MG63 (cell line): Measurements from ENCODE around the gene TOP2A. TPM values are rescaled to one million over a fixed set of nuclear protein-coding genes. Genes with fewer than 3 reads are reported as not detected.

ENCODE experiments used
- DNase-seq: peaks from one replicate; pipeline ENCODE4 v3.0.0-alpha.2; 2020
- H3K27me3 ChIP-seq: fragments of 250-450 bp; sonication (Bioruptor Pico); 2 replicates; pipeline ENCODE4 v1.5.1; 2020; ENCODE audit warnings: mild to moderate bottlenecking, moderate library complexity
- H3K36me3 ChIP-seq: fragments of 250-450 bp; sonication (Bioruptor Pico); 2 replicates; pipeline ENCODE4 v1.5.1; 2020; ENCODE audit warnings: mild to moderate bottlenecking, moderate library complexity
- H3K4me3 ChIP-seq: fragments of 250-450 bp; sonication (Bioruptor Pico); 2 replicates; pipeline ENCODE4 v1.5.1; 2020; ENCODE audit warnings: mild to moderate bottlenecking, moderate library complexity
- H3K9me3 ChIP-seq: fragments of 250-450 bp; sonication (Bioruptor Pico); 2 replicates; pipeline ENCODE4 v1.5.1; 2020; ENCODE audit warnings: mild to moderate bottlenecking, moderate library complexity
- total RNA-seq: library from RNA; depleted of rRNA; stranded (reverse); fragments of >200 nt; shearing (Covaris generic); gene quantifications from 2 replicates; pipeline ENCODE4 v1.2.3, GENCODE V29; 2014; ENCODE audit warnings: low replicate concordance

Gene TOP2A
- total RNA-seq, 1 experiment from 2014 or later: 138 TPM

DNA sequence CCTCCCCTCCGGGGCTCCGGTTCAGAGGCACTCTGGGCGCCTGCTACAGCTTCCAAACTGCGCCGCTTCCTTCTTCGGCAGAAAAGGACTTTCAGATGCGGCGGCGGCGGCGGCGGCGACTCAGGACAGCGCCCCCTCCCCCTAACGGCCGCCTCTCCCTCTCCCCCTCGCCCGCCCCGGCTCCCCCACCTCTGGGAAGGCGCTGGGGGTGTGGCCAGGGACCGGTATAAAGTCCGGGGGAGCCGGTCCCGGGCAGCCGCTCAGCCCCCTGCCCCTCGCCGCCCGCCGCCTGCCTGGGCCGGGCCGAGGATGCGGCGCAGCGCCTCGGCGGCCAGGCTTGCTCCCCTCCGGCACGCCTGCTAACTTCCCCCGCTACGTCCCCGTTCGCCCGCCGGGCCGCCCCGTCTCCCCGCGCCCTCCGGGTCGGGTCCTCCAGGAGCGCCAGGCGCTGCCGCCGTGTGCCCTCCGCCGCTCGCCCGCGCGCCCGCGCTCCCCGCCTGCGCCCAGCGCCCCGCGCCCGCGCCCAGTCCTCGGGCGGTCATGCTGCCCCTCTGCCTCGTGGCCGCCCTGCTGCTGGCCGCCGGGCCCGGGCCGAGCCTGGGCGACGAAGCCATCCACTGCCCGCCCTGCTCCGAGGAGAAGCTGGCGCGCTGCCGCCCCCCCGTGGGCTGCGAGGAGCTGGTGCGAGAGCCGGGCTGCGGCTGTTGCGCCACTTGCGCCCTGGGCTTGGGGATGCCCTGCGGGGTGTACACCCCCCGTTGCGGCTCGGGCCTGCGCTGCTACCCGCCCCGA is 25.7 kb upstream of the TOP2A start, which contains the start of gene IGFBP4:
Gene IGFBP4, plus strand, starts transcription at position 255 of the 792 bp plus-strand sequence. Its CDS starts 286 bp downstream, at position 541.
- Histone ChIP-seq H3K27me3 (no peaks in the 10 kb centered on the region), H3K9me3 (no peaks in the 10 kb centered on the region), H3K4me3 (peak within 1 kb of the TSS; percentile 34), H3K36me3 (no peaks in the 10 kb centered on the region)
- DNase-seq: peak; percentile 72

DNA sequence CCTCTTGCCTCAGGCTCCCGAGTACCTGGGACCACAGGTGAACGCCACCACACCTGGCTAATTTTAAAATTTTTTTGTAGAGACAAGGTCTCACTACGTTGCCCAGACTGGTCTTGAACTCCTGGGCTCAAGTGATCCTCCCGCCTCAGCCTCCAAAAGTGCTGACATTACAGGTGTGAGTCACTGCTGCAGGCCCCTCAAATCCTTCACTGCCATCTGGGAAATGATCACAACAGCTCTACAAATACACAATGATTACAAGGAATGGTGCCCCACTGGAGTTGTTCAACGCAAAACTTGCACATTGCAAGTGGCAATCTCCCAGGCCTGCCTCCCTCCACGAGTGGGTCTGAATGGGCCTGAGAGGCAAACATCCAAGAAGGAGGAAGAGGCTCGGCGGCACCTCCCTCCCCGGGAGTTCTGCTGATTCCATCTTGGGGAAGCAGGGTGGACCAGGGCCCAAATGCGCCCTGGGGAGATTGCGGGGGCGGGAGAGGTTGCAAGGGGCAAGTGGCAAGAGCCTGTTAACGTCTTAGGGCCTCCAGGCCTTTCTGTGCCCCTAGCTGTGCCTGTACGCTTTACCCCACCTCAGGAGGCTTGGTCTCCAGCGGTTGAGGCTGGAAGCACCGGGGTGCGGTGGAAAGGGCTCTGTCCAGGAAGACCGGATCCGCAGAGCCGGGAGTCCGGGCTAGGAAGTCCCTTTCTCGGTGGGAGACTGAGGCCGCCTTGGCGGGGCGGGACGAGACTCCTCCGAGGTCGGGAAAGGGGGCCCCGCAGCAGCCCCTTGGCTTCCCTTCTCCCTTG is 24.9 kb upstream of the TOP2A start:
- Histone ChIP-seq H3K4me3 (peak overlapping the region; percentile 34), H3K9me3 (no peaks in the 10 kb centered on the region), H3K36me3 (no peaks in the 10 kb centered on the region), H3K27me3 (no peaks in the 10 kb centered on the region)
- no peak for DNase-seq

DNA sequence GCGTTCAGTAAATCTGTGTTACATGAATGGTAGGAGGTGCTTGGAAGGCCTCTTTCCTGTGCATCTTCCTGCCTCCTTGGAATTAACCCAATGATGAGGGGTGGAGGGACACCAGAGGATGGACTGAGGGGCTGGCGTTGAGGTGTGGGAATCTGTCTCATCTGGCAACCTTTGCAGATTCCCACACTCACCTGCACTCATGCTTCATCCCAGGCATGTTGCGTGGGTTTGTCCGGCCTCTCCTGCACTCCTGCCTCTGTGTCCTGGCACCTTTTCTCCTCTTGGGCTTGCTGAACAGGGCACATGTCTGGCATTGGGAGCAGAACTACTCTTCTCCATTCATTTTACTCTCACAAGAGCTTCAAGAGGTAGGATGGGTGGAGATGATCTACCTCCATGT is 22.5 kb upstream of the TOP2A start:
- DNase-seq: no peak
- no peaks in the 10 kb centered on the region for H3K36me3 ChIP-seq
- no peaks in the 10 kb centered on the region for H3K27me3 ChIP-seq
- H3K4me3 ChIP-seq: no peak overlapping the region
- H3K9me3 ChIP-seq: no peaks in the 10 kb centered on the region

DNA sequence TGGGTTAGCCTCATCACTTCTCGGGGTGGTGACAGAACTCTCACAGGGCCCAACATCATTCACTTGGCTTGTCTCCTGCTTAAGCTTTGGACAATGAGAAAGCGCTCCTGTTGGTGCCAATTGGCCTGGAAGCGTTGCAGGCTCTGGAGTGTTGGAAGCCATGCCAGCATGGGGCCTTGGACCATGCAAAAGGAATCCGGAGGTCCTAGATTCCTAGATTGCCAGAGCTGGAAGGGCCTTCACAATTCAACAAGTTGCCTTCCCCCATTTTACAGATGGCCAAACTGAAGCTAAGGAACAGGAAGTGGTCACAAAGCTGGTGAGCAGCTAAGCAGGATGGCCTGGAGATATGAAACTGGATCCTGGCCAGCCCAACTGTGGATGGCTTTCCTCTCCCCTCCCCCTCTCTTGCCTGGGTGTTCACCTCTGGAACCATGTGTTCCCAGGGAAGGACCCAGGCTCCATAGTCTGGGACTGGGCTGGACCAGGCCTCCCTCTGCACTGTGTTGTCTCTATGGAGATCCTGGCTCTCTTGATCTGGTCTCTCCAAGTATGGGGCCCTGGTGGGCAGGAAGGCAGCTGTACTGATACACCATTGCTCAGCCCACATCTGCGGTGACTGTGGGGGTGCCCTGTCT is 19.5 kb upstream of the TOP2A start:
- Histone ChIP-seq H3K4me3 (no peak overlapping the region), H3K36me3 (no peaks in the 10 kb centered on the region), H3K9me3 (no peaks in the 10 kb centered on the region), H3K27me3 (no peaks in the 10 kb centered on the region)
- DNase-seq: peak; percentile 80

DNA sequence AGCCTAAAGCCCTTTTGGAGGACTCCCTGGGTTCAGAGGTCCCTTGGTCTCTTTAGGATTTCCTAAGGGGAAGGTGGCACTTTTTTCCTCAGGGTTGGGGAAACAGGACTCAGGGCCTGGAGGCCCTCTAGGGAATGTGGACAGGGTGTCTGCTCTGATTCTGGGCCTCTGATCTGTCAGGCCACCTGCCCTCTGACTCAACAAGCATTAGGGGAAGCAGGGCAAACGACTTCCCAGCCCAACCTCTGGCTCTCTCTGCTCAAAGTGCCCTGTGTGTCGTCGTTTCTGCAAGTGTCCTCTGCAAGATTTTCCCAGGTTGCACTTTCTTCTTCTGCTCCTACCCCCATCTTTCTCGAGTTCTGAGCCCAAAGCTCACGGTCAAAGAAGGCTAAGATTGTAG is 18.9 kb upstream of the TOP2A start:
- H3K4me3 ChIP-seq: no peak overlapping the region
- no peaks in the 10 kb centered on the region for H3K36me3 ChIP-seq
- H3K9me3 ChIP-seq: no peaks in the 10 kb centered on the region
- no peaks in the 10 kb centered on the region for H3K27me3 ChIP-seq
- no peak for DNase-seq

DNA sequence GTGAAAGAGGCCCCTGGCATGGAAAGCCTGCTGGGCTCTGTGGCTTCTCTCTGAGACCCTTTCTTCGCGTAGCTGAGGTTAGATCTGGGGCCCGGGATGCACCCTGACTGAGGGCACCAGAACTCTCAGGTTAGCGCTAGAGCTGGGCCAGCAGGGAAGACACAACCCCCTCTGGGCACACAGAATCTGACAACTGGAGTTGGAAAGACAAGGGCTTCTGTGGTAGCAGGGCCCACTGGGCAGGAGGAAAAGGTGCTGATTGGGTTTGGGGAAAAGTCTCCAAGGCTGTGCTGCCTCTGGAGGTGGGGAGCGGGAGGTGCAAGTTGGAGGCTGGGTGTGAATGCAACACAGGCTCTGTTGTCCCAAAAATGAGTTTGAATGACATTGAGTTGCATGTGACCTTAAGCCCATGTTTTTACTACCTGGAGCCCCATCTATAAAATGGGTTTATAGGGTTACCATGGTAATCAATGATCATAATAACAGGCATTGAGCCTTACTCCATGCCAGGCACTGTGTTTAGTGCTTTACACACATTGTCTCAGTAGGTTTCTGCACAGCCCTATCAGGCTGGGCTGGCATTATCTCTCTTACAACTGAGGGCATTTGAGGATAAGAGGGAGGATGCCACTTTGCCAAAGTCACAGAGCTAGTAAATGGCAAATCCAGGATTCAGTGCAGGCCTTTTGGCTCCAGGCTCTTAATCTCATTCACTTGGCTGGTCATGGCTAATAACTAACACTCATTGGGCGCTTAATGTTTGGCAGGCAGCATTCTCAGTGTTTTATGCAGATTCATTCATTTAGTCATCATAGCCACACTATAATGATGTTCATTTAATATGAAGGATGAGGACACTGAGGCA is 16.1 kb upstream of the TOP2A start:
- H3K9me3 ChIP-seq: no peaks in the 10 kb centered on the region

DNA sequence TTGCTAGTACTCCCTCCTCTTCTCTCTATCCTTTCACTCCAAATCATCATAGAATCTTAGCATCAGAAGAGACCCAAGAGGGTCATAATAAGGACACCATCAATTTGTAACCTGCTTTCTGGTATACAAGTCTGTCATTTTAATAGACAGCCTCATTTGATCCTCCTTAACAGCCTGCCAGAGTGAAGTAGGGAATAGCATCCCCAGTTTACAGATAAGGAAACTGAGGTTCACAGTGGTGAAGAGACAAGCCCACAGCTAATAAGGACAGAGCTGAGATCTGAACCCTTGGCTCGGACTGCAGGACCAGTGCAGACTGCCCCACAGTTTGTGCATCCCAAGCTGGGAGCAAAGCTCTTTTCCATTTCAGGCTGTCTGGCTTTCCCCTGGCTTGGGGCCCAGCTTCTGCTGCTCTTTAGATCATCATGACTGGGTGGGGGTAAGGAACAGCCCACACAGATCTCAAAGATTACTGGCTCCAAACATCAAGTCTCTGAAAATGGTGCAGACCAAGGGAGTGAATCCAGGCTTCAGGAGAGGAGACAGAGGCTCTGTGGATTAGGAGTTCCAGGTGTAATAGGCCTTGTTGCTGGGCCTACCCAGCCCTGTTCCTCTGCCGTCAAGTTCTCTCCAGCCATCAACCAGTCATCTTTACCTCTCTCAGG is 15.3 kb upstream of the TOP2A start:
- H3K27me3 ChIP-seq: no peaks in the 10 kb centered on the region
- no peak overlapping the region for H3K4me3 ChIP-seq
- H3K9me3 ChIP-seq: no peaks in the 10 kb centered on the region
- H3K36me3 ChIP-seq: no peaks in the 10 kb centered on the region
- peak; percentile 64 for DNase-seq

More for the DNA sequence above, 16.1 kb upstream of the TOP2A start:
- no peaks in the 10 kb centered on the region for H3K36me3 ChIP-seq
- H3K27me3 ChIP-seq: no peaks in the 10 kb centered on the region
- DNase-seq: peak; percentile 42
- H3K4me3 ChIP-seq: no peak overlapping the region

DNA sequence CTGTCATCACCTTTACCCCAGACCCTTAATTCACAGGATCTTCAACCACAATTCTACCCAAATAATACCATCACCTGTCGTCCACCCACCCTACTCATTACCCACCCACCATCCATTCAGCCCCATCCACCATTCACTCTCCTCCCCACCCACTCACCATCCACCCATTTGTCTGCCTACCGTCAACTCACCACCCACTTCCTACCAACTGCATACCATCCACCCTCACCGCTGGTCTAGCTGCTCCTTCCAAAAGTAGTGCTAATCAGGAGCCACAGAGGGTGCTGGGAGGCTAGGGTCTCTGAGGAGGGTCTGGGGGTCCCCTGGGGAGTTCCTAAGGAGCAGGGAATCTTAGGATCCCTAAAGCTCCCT is 13.5 kb upstream of the TOP2A start:
- no peaks in the 10 kb centered on the region for H3K27me3 ChIP-seq
- no peak for DNase-seq
- H3K9me3 ChIP-seq: no peaks in the 10 kb centered on the region

DNA sequence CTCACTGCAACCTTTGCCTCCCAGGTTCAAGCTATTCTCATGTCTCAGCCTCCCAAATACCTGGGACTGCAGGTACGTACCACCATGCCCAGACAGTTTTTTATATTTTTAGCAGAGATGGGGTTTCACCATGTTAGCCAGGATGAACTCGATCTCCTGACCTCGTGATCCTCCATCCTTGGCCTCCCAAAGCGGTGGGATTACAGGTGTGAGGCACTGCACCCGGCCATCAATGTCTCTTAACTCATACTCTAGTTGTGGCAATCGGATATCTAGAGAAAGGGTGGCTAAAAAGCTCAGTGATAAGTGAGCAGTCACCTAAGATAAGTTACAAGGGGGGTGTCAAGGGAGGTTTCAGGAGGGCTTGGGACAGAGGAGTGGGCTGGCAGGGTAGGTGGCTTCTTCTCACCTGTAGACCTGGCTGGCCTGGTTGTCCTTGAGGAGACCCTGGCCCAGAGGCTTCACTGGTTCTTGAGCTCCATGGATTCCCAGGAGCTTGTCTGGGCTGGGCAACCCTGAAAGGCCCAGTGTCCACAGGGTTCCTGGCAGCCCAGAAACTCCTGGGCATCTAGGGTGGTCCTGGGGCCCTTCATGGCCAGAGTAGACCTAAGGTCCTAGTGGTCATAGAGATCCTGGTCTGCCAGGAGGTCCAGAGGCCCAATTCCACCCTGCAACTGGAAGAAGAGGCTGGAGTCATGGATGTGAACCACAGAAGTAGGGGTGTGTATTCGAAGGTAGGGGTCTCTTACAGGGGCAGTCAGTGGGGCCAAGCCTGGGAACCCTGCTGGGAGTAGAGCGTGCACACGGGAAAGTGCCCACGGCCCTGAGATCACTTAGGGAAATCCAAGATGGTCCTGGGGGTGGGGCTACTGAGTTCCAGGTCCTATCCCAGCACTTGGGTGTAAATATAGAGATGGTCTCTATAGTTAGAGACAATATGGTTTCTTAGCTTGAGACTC is 12.9 kb upstream of the TOP2A start:
- no peaks in the 10 kb centered on the region for H3K36me3 ChIP-seq
- no peaks in the 10 kb centered on the region for H3K27me3 ChIP-seq
- DNase-seq: no peak
- no peak overlapping the region for H3K4me3 ChIP-seq
- H3K9me3 ChIP-seq: no peaks in the 10 kb centered on the region

More for the DNA sequence above, 13.5 kb upstream of the TOP2A start:
- no peak overlapping the region for H3K4me3 ChIP-seq
- H3K36me3 ChIP-seq: no peaks in the 10 kb centered on the region

DNA sequence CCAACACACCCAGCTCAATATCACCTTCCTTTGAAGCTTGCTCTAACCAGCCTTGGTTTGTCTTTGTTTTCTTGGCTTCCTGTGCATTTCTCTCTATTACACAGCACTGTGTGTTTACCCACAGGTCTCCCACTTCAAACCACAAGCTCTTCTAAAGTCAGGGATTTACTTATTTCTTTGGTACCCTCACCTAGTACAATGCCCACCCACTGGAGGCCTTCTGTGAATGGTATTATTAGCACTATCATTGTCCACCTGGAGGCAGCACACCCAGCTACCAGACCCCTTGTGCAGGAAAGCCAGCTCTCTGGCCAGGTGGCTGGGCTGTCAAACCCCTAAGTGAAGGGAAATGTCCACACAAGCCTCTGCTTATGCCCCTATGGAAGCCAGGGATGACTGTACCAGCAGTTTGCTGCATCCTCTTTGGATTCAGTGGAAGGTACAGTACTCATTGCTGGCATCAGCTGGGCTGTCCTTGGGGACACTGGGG is 9.4 kb upstream of the TOP2A start:
- DNase-seq: no peak
- Histone ChIP-seq H3K4me3 (no peak overlapping the region), H3K27me3 (no peaks in the 10 kb centered on the region)

DNA sequence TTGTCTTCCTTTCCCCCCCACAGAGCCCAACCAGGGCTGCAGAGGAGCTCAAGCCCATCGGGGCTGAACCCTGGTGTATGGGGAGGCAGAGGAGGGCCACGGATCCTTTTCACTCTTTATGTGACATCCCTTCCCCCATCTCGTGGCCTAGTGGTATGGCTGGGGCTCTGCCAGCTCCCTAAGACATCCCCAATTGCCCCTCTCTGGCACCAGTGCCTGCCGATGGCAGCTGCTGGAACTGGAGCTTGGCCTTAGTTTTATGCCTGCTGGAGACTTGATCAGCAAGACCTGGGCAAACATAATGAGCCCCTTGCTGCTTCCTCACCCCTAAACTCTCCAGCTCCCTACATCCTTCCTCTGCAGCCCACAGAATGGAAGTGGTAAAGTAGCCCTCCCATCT is 8.0 kb upstream of the TOP2A start:
- no peak for DNase-seq
- Histone ChIP-seq H3K27me3 (no peaks in the 10 kb centered on the region), H3K9me3 (no peaks in the 10 kb centered on the region), H3K36me3 (no peaks in the 10 kb centered on the region), H3K4me3 (no peak overlapping the region)

More for the DNA sequence above, 9.4 kb upstream of the TOP2A start:
- Histone ChIP-seq H3K36me3 (no peaks in the 10 kb centered on the region), H3K9me3 (no peaks in the 10 kb centered on the region)

DNA sequence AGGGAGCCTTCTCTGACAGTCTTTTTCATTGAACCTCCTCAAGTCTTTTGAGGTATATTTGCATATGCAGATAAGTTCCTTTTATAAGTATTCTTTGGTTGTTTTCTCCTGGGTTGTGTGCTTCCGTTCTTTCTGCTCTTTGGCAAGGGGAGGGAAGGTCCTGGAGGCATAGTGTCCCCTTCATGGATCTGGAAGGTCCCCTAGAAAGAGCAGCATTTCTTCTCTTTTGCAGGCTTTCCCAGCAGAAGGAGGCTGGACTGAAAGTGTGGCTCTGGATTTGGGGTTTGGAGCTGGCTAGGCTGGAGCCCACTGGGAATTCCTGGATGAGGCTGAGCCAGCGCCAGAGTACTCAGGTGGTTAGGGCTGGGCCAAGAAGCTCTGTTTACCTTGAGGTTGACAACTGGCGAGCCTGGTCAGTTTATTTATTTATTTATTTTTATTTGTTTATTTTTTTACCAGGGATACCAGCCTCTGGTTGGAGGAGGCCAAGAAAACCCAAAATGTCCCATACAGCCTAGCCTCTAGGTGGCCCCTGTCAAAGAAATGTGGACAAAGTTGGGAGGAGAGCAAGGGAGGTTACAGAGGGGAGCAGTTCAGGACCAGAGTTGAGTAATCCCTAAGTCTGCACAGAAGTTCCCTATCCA is 5.4 kb upstream of the TOP2A start:
- no peak for DNase-seq
- H3K27me3 ChIP-seq: no peaks in the 10 kb centered on the region

DNA sequence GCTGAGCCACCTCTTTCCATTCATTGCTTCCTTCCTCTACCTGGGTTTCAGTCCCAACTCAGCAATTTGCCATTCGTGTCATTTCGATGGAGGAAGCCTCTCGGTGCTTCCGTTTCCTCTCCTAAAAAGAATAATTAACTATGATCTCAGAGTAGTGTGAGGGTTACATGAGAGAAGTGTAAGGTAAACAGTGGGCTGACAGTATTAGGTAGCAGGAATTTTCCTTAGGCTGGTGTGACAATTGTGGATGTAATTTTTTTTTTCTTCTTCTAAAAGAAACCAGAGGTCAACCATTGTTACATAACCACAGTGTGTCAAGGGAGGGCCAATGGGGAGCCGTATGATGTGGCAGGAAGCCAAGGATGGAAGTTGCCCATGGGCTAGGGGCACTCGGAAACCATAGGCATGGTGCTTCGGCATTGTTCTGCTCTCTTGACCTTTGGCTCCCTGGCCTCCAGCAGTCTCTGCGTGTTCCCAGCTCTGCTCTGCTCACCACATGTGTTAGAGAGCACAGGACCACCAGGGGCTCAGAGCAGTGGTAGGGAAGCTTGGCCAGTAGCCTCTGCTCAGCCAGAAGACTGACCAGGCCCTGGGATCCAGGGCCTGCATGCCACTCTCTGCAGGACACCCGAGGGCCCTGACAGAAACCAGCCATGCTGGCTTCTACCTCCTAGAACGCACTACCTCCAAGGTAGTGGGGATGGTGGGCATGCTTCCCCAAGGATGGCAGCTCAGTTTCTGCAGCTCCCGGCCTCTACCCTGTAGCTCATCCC is 2.0 kb upstream of the TOP2A start:
- no peak for DNase-seq
- H3K4me3 ChIP-seq: no peak overlapping the region
- H3K9me3 ChIP-seq: no peaks in the 10 kb centered on the region
- H3K36me3 ChIP-seq: peaks cover 22% of the 10 kb centered on the region
- H3K27me3 ChIP-seq: no peaks in the 10 kb centered on the region

More for the DNA sequence above, 5.4 kb upstream of the TOP2A start:
- H3K9me3 ChIP-seq: no peaks in the 10 kb centered on the region
- H3K36me3 ChIP-seq: no peaks in the 10 kb centered on the region
- no peak overlapping the region for H3K4me3 ChIP-seq

DNA sequence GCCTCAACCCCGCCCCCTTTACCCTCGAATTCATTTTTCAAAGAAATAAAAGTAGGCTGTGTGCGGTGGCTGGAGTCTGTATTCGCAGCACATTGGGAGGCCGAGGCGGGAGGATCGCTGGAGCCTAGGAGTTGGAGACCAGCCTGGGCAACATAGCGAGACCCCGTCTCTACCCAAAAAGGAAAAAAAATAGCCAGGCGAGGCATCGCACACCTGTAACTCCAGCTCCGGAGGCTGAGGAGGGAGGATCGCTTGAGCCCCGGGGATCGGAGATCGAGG is 671 bp upstream of the TOP2A start:
- no peak for DNase-seq
- peaks cover 36% of the 10 kb centered on the region for H3K36me3 ChIP-seq
- H3K4me3 ChIP-seq: peak overlapping the region; percentile 82
- H3K9me3 ChIP-seq: no peaks in the 10 kb centered on the region
- H3K27me3 ChIP-seq: no peaks in the 10 kb centered on the region
